GM18867 (cell line): Measurements from ENCODE around the gene ZNF184.
A peak's percentile ranks its signal among the peaks of the same experiment; 100 is the strongest.

Experiments used
- ATAC-seq: cut with Tn5 transposase; IDR thresholded peaks from one replicate; pipeline ENCODE4 v1.9.1; 2021; ENCODE audit warnings: mild to moderate bottlenecking, moderate library complexity; ENCODE audit not compliant: unreplicated experiment

ZNF184 gene

GRCh38 chr6:27472617-27473400, at the start of gene ZNF184:
Gene ZNF184 (minus strand): TSS chr6:27473105. CDS start chr6:27472294, 811 bp downstream.
- peak; percentile 85 for ATAC-seq

- peak; percentile 76 for ATAC-seq
Observed at GRCh38 chr6:27518881-27519795, 46.2 kb upstream of the ZNF184 start.

GRCh38 chr6:27517928-27518787, 45.3 kb upstream of the ZNF184 start:
- no peak for ATAC-seq

DNA sequence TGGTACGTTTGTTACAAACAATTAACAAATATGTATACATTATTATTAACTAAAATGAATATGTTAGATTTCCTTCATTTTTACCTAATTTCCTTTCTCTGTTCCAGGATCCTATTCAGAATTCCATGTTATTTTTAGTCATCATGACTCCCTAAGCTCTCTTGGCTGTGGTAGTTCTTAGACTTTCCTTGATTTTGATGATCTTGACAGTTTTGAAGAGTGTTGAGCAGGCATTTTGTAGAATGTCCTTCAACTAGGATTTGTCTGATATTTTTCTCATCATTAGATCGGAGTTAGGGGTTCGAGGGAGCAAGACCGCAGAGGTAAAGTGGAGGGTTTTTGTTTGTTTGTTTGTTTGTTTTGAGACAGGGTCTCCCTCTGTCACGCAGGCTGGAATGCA, 44.3 kb upstream of the ZNF184 start:
- no peak for ATAC-seq

- no peak for ATAC-seq
Observed at GRCh38 chr6:27514906-27515495, 42.1 kb upstream of the ZNF184 start.

DNA sequence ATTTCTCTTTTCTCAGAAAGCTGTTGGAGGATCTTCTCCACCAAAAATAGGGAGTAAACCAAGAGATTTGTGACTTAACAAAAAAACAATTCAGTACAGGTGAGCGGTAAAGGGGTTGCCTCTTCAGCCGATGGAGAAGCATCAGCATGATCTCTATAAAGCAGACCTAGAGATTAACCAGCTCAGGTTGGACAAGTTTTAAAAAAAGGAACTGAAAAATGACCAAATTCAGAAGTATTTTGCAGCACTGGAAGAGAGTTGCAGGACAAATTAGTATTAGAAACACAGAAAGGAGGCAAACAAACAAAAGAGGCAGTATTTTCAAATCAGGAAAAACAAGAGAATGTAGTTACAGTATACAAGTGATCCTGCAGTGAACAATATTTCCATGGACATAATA, 39.6 kb upstream of the ZNF184 start:
- ATAC-seq: no peak

DNA sequence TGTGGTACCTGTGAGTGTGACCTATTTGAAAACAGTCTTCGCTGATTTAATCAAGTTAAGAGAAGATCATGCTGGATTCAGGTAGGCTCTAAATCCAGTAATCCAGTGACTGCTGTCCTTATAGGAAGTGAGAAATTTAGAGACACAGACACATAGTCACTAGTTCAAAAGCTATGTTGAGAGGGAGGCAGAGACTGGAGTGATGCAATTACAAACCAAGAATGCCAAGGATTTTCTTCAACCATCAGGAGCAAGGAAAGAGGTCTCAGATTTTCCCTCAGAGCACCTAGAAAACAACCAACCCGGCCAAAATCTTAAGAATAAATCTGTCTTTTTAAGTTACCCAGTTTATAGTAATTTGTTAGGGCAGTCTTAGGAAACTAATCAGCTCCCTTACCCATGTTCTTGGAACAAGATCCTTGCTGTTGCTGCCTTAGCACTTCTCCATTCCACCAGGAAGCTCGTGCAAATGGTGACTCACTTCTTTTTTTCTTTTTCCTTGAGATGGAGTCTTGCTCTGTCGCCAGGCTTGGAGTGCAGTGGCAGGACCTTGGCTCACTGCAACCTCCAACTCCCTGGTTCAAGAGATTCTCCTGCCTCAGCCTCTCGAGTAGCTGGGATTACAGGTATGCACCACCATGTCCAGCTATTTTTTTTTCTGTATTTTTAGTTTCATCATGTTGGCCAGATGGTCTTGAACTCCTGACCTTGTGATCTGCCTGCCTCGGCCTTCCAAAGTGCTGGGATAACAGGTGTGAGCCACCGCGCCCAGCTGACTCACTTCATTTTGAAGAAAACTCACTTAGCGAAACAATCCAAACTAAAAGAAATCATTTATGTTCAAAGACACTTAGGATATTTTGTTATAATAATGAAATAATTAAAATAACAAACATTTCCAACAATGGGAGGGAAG, 34.4 kb upstream of the ZNF184 start:
- no peak for ATAC-seq

DNA sequence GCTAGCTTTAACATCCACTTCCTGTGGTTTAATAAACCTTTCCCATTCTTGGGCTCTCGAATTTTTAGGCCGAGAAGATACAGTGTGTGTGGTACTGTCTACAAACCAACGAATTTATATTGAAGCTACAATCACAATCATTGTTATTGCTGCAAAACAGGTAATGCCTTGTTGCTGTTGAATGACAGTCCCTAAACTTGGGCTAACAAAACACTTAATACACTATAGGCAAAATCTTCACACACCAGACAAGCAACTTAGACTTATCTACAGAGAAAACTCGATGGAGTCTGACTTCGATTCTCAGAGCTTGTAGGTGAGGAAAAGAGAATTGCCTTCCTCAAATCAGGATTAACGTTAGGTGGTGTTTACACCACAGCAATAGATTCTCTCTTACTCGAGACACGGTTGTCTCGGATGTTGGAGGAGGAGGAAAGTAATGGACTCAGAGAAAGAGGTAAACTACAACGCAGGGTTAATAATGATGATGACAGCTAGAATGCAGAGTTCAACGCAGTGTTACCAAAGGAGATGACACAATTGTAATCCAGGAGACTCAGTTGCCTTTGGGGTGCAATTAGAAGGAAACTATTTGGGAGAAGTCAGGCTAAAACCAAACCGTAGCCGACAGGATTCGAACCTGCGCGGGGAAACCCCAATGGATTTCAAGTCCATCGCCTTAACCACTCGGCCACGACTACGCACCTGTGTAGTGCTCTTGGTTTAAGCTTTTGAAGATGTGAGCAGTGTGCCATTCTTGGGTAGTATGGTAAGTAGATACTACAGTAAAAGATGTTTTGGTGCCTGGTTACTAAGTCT, 32.5 kb upstream of the ZNF184 start:
- no peak for ATAC-seq

DNA sequence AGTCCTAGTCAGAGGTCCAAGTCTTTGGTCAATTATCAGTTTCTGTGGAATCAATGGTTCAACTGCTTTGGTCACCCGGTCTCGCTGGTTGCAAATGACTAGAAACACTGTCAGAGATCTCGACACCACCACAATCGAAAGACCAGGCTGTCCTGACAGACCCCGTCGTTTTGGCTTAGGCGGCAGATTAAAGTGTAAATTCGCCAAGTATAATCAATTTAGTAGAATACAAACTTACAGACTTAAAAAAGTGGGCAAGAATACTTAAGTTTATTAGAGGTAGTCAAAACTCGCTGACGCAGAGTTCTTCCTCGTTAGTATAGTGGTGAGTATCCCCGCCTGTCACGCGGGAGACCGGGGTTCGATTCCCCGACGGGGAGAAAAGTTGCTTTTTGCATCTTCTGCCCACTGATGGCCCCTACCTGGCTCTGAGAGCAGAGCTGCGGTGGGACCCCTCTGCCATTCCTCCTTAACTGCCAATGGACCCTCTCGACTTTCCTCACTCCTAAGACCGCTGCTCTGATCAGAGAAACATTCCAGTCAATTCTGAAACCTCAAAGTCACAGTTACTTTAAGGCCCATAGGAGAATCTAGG, 30.6 kb upstream of the ZNF184 start:
- ATAC-seq: peak; percentile 40

DNA sequence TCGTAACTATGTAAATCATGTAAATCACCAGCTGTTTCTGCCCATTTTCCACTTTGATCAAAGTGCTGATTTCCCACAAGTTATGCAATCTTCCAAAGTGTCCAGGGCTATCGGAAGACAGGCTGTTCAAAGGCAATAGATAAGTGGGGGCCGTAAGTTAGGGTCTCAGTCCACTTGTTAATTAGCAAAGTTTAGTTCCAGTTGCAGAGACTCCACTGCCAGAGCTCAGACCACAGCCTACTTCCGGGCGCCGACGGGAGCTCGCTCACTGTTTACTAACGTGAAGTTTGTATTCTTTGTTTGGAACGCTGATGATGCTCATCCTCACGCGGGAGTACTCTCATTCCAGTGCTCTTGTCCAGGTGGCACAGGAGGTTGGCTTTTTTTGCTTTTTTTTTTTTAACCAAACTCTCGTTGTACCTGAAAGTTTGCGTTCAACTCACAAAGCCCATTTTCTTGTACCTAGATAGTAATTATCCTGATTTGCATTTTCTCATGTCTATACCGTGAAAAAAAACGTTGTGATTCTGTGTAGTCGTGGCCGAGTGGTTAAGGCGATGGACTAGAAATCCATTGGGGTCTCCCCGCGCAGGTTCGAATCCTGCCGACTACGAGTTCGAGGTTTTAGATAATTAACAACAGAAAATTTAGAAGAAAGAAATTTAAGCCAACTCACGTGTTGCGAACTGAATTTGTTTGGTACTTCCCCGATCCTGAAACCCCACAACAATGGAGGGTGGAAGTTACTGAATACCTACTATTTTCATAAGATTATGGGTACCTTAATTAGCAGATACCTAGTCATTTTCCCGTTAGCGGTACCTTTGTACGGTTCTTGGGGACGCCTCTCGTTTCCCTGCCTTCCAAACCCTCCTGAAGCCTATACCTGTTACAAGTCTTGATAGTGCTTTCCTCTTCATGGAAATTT, 29.9 kb upstream of the ZNF184 start:
- ATAC-seq: peak; percentile 51

DNA sequence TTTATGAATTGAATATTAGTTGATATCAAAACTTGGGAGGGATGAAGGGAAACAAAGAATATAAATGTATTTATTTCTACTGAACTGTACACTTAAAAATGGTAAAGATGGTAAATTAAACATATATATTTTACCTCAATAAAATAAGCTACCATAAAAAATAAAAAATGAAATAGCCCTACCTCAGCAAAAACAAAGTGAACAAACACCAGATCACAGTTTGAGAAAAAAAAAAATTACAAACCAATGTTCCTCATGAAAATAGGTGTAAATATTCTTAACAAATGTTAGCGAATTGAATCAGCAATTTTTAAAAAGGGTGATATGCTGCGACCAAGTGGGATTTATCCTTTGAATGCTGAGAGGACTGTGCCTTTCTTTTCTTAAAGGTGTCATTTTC, 28.3 kb upstream of the ZNF184 start:
- no peak for ATAC-seq

- ATAC-seq: no peak
Observed at GRCh38 chr6:27500177-27500576, 27.3 kb upstream of the ZNF184 start.

- no peak for ATAC-seq
Observed at GRCh38 chr6:27495386-27496135, 22.7 kb upstream of the ZNF184 start.

GRCh38 chr6:27494987-27495385, 22.1 kb upstream of the ZNF184 start:
- ATAC-seq: no peak

GRCh38 chr6:27494103-27494502, 21.2 kb upstream of the ZNF184 start:
- ATAC-seq: no peak

DNA sequence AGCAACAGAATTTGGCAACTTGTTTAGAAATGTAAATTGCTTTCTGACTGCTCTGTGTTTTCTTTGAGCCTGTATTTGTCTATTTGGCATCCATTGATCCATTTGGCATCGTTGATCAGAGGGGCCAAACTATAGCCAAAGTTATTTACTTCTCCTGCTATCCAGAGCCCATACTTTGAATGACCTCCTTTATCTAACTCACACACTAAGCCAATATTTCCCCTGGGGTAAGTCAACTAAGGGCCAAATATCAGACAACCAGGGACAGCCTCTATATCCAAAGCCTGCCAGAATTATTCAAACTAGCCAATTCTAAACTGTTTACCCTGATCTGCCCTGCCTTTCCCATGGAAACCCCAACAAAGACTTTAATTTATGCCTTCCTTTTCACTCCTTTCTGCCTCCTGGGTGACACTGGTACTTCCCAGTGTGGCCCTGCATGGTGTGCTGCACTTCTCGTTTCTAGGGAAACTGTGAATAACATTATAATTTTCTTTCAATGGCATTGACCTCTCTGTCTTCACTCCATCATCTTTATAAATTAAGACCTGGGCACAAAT, 19.8 kb upstream of the ZNF184 start:
- ATAC-seq: no peak
